Heart left ventricle (tissue), 13 donors: ENCODE measurements around the gene CSRNP2.

Experiments used
- CTCF ChIP-seq, 12 donors: fragments of 200-600 bp; sonication (generic) in 4 of 12; IDR thresholded peaks; one replicate each; pipeline versions ENCODE4 v1.5.0 to v1.8.0; 2018 to 2022; ENCODE audit warnings: antibody characterized with exemption in 12 of 12, mild to moderate bottlenecking in 5 of 12
- POLR2A ChIP-seq, 2 donors: fragments of 450-650 bp; IDR thresholded peaks; one replicate each; pipeline ENCODE4 v1.6.1; 2017; ENCODE audit warnings: antibody characterized with exemption in 2 of 2, mild to moderate bottlenecking in 2 of 2, moderate library complexity in 2 of 2
- donor health status: ischemic (EF 13 %, LVEDD 7.1; RV severe dilation, severe dysfunction).
- donor health status: DM: no; HTN: yes; CAD: no.
- donor health status: DM: no; HTN: no; CAD: no.
- donor health status: ischemic (EF 25% LVEDD 6.9; RV normal size, moderate dysfunction).
- donor health status: ischemic (EF 25% LVEDD 5.7; RV mildly dilated, moderate dysfunction).
- donor health status: ischemic (EF 35%, LVEDD 5.7; RV mildly dilated, moderate dysfunction).
- donor health status: nonischemic (EF 11% LVEDD 7.7; RV severe dilation, severe dysfunction).
- donor health status: DM: yes; HTN: yes; CAD: no.
- donor health status: PGD.
- donor health status: ischemic (EF 29% LVEDD 5.4; RV normal size, mild dysfunction).
- donor health status: nonischemic (EF 23%, LVEDD 6.1; RV moderate dilation, normal function).

- TF ChIP-seq CTCF (IDR thresholded peaks at IDR 0.05), result no peak
- TF ChIP-seq POLR2A (IDR thresholded peaks at IDR 0.05), result no peak
Measured at GRCh38 chr12:51126297-51126696, 42.9 kb upstream of the CSRNP2 start.
